Activated T-helper 2 cell treated with anti-CD3 and anti-CD28 coated beads, Interferon-gamma antibody, Interleukin-2, Interleukin-4, amounts not matched to agents 10 μg/mL and 5 μg/mL and 100 μg/mL, durations not matched to agents 14 hours and 24 hours and 36 hours (primary cell): ENCODE measurements around the gene CCM2. TPM values are rescaled to one million over a fixed set of nuclear protein-coding genes. Genes with fewer than 3 reads are reported as not detected.

ENCODE experiments used
- DNase-seq: peaks from one replicate; pipeline ENCODE4 v3.0.0; 2021; ENCODE audit warnings: low spot score
- H3K27ac Mint-ChIP-seq: one replicate; pipeline ENCODE4 v1.8.0; 2021; ENCODE audit warnings: mixed read lengths
- H3K27me3 Mint-ChIP-seq: one replicate; pipeline ENCODE4 v1.8.0; 2021; ENCODE audit warnings: low read depth, mixed read lengths
- H3K36me3 Mint-ChIP-seq: one replicate; pipeline ENCODE4 v1.8.0; 2021; ENCODE audit warnings: low read depth, mixed read lengths
- H3K4me1 Mint-ChIP-seq: one replicate; pipeline ENCODE4 v1.8.0; 2021; ENCODE audit warnings: low read depth, mixed read lengths
- H3K4me3 Mint-ChIP-seq: one replicate; pipeline ENCODE4 v1.8.0; 2021; ENCODE audit warnings: low read depth, mild to moderate bottlenecking, moderate library complexity, mixed read lengths
- H3K9me3 Mint-ChIP-seq: one replicate; pipeline ENCODE4 v1.8.0; 2021; ENCODE audit warnings: mixed read lengths
- intact Hi-C: fragments of 100-400 bp; cut with micrococcal nuclease; formaldehyde crosslinking; loops from one replicate; pipeline ENCODE4 v1.15.1; 2023
- total RNA-seq: library from RNA; stranded (reverse); gene quantifications from 2 replicates; pipeline ENCODE4 v1.2.3, GENCODE V29; 2022

The CCM2 gene
- total RNA-seq, 1 donor from 2014 or later: 61.3 TPM

DNA sequence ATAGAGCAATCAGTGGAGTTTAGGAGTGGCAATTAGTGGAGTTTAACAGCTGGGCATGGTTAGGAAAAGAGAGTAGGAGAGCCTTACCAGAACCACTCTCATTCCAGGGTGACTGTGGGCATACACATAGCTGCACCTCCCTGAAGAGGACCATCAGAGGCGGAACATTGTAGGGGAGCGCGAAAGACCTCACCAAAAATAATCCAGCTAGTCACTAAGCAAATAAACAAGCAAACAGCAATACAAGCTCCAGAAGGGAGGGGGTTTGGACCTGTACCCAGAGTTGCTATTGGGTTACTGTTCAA lies 92.9 kb downstream of the CCM2 start:
- intact Hi-C loops: no loop called here
- peaks cover 3% of the 10 kb centered on the region for H3K36me3 Mint-ChIP-seq
- peaks cover 4% of the 10 kb centered on the region for H3K9me3 Mint-ChIP-seq
- no peak overlapping the region for H3K27ac Mint-ChIP-seq
- no peak for DNase-seq
- H3K27me3 Mint-ChIP-seq: peaks cover 24% of the 10 kb centered on the region
- peaks cover 9% of the 10 kb centered on the region for H3K4me1 Mint-ChIP-seq
- H3K4me3 Mint-ChIP-seq: no peak overlapping the region

DNA sequence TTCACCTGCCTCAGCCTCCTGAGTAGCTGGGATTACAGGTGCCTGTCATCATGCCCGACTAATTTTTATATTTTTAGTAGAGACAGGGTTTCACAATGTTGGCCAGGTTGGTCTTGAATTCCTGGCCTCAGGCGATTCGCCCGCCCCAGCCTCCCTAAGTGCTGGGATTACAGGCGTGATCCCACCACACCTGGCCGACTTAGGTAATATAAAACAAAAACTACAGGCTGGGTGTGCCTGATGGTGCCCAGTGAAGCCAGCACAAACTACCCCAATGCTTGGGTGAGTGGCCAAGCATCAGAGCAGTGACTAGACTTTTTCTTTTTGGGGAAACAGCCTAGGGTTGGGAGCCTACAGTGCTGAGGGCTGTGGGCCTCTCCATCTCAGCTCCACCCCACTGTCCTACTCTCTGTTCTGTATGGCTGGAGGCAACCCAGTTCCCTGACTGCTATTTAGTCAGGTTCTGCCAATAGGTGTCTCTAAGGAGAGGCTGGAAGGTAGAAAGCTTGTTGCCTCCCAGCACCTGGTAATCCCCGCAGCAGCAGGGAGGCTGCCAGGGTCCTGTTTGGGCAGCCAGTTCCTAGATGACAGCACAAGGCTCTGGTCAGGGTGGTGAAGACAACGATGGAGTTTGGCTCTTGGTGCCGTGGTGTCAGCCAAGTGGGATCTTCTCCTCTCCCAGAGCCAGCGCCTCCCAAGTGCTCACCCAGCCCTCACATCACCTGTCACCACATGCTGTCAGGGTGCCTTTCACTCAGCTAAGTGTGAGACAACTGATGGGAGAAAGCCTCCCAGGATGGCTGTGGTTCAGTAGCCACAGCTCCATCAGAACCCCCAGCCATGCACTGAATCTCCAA lies 99.2 kb downstream of the CCM2 start:
- no peak for DNase-seq
- intact Hi-C loops: no loop called here
- no peak overlapping the region for H3K27ac Mint-ChIP-seq
- no peaks in the 10 kb centered on the region for H3K4me1 Mint-ChIP-seq
- H3K9me3 Mint-ChIP-seq: no peaks in the 10 kb centered on the region
- no peak overlapping the region for H3K4me3 Mint-ChIP-seq
- no peaks in the 10 kb centered on the region for H3K27me3 Mint-ChIP-seq
- H3K36me3 Mint-ChIP-seq: peaks cover 34% of the 10 kb centered on the region

DNA sequence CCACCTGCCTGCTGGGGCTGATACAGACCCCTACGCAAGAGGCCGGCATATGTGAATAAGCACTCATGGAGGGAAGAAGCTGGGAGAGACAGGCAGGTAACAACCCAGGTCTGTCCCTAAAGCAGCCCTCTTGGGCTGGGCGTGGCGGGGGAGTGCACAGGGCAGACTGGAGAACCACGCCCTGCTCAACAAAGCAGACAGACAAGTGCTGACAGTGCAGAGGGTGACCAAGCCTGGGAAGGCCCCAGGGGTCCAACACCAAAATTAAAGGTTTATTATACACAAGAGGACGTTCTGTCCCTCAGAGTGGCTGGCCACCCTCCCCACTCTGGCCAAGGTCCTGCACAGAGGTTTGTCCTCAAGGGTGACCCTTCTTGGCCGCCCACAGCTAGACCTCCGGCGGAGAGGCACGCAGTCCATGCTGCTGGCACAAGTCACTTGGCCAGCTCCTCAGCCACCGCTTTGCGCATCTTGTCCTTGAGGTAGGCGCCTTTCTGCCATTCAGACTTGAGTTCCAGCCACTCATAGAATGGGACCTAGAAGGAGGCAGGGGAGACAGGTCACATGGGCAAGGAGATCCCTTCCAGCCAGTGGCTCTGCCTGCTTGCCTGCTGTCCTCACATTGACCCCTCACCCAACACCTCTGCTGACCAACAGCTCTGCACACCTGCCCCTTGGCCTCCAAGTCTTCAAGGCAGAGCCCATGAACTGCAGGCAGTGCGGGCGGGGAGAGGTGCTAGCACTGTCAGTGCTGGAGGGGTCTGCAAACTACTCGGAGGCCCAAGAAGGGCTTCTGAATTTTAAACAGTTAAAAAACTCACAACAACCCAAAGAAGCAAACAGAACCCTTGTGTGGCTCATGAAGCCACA lies 100.1 kb downstream of the CCM2 start:
- H3K4me3 Mint-ChIP-seq: no peak overlapping the region
- DNase-seq: no peak
- intact Hi-C loops: no loop called here
- H3K9me3 Mint-ChIP-seq: no peaks in the 10 kb centered on the region
- H3K27ac Mint-ChIP-seq: no peak overlapping the region
- H3K4me1 Mint-ChIP-seq: no peaks in the 10 kb centered on the region
- H3K36me3 Mint-ChIP-seq: peaks cover 41% of the 10 kb centered on the region
- H3K27me3 Mint-ChIP-seq: no peaks in the 10 kb centered on the region

DNA sequence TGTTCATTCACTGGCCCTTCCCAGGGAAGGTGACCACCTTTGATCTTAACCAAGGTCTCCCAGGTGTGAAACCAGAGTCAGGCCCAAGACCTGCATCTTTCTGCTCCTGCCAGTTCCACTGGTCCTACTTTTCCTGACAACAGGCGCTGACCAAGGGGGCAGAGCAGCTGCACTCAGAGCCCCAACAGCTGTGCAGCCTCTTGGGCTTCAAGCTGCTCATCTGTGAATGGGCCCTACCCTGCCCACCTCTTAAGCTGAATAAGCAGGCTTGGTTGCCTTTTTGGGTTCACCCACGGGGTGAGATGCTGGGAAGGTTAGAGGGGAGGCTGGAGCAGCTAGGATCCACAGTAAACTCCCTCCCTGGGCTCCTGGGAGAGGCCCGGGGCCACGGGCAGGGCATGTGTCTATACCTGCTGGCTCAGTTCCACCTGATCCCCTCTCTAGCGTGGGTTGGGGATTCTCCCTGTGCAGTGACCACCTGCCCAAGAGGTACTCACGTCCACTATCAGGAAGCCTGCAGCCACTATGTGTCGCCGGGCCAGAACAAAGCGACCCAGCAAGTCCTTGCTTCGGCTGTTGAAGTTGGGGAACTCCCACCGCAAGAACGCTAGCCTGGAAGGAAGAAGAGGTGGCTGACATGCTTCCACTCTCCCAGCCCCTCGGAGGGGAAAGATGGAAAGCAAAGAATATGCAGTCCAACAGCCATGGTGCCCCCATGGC lies 100.9 kb downstream of the CCM2 start:
- DNase-seq: no peak
- Mint-ChIP-seq H3K9me3 (no peaks in the 10 kb centered on the region), H3K27me3 (no peaks in the 10 kb centered on the region), H3K36me3 (peaks cover 48% of the 10 kb centered on the region), H3K27ac (no peak overlapping the region), H3K4me3 (no peak overlapping the region), H3K4me1 (no peaks in the 10 kb centered on the region)
- intact Hi-C loops: no loop called here

DNA sequence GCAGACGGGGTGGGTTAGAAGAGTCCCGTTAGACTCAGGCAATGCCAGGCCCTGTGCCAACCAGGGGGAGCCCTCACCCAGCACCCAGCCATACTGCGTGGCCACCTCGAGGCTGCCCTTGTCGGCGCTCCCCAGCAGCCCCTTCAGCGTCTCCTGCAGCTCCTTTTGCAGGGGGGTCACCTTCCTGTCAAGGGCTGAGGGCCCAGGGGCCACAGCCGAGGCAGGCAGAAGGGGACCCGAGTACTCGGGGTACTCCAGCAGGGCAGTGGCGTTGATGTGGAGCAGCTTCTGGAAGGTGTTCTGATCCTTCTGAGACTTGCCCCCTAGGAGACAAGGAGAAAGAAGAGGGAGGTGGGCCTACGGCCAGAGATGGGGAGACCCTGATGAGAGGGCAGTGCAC lies 101.7 kb downstream of the CCM2 start:
- H3K9me3 Mint-ChIP-seq: no peaks in the 10 kb centered on the region
- H3K4me3 Mint-ChIP-seq: no peak overlapping the region
- no peak for DNase-seq
- no peaks in the 10 kb centered on the region for H3K4me1 Mint-ChIP-seq
- intact Hi-C loops: no loop called here
- no peaks in the 10 kb centered on the region for H3K27me3 Mint-ChIP-seq
- no peak overlapping the region for H3K27ac Mint-ChIP-seq
- H3K36me3 Mint-ChIP-seq: peaks cover 54% of the 10 kb centered on the region

DNA sequence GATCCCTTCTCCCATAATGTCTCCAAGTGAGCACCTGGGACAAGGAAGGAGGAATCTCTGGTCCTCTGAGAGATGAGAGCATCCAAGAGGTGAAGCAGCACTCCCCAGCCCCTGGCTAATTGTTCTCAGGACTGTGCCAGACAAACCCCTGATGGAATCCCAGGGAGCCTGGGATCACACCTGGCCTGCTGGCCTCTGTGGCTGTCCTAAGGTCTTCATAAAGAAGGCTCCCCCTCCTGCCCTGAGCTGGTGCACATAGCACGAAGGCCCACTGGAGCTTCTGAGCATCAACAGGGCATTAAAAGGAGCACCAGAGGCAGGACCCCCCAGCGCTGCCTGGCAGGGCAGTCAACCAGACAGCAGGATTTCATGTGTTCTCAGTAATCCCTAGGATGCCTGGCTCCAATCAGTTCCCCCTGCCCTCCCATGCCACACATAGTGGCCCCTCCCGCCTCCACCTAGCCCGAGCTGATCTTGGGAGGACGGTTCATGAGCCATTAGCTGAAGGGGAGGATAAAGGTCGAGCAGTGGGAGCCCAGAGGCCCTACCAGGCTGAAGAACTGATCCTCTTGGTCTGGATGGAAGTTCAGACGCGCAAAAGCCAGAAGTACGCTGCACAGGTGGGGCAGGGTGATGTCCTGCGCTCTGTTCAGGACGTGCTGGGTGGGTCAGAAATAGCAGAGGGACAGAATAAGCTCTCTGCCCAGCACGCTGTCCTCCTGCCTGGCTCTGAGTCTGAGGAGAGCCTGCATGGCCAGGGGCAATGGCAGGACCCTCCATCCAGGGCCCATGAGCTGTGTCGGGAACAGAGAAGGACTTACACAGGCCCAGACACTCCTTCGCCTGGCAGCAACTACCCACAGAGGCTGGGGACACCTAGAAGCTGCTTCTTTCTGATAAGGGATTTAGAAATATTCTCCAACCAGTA lies 103.0 kb downstream of the CCM2 start:
- no peak for DNase-seq
- peaks cover 10% of the 10 kb centered on the region for H3K4me1 Mint-ChIP-seq
- H3K4me3 Mint-ChIP-seq: no peak overlapping the region
- no peaks in the 10 kb centered on the region for H3K27me3 Mint-ChIP-seq
- H3K27ac Mint-ChIP-seq: no peak overlapping the region
- H3K9me3 Mint-ChIP-seq: no peaks in the 10 kb centered on the region
- H3K36me3 Mint-ChIP-seq: peaks cover 65% of the 10 kb centered on the region
- intact Hi-C loops: no loop called here

DNA sequence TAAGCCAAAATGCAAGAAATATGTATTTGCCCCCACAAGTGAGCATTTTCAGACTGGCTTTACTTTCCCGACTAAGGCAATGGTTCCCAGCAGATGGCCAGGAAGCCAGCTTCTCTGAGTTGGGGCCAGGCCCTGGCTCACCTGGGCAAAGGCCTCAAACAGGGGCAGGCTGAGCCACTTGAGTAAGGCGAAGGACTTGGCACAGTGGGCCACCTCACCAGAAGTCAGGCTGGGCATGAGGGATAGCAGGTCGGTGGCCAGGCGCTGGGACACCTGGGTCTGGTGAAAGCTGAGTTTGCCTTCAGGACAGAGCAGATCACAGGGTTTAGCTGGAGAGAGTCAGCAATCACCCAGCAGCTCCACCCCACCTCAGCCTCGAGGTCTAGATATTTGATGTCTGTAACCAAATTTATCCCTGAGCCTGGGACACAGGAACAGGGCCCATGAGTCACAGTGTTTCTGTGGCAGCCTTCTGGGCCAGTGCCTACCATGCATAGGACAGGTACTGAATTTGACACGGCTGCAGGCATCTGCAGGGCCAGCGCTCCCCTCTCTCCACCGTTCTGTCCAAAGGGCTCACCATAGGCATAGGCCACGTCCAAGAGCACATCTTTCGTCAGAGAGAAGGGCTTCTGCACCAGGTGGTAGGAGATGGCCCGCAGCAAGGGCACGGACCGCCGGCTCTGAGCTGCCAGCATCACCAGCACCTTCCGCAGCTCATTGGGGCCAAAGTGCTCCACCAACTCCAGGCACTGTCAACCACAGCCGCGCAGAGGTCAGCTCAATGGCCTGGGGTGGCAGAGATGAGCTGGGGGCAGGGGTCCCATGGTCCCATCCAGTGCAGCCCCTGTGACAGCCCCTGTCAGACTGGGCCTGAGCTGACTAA lies 104.2 kb downstream of the CCM2 start:
- peaks cover 17% of the 10 kb centered on the region for H3K4me1 Mint-ChIP-seq
- intact Hi-C loops: no loop called here
- no peaks in the 10 kb centered on the region for H3K27me3 Mint-ChIP-seq
- peaks cover 75% of the 10 kb centered on the region for H3K36me3 Mint-ChIP-seq
- H3K27ac Mint-ChIP-seq: no peak overlapping the region
- no peak overlapping the region for H3K4me3 Mint-ChIP-seq
- H3K9me3 Mint-ChIP-seq: no peaks in the 10 kb centered on the region
- DNase-seq: no peak

DNA sequence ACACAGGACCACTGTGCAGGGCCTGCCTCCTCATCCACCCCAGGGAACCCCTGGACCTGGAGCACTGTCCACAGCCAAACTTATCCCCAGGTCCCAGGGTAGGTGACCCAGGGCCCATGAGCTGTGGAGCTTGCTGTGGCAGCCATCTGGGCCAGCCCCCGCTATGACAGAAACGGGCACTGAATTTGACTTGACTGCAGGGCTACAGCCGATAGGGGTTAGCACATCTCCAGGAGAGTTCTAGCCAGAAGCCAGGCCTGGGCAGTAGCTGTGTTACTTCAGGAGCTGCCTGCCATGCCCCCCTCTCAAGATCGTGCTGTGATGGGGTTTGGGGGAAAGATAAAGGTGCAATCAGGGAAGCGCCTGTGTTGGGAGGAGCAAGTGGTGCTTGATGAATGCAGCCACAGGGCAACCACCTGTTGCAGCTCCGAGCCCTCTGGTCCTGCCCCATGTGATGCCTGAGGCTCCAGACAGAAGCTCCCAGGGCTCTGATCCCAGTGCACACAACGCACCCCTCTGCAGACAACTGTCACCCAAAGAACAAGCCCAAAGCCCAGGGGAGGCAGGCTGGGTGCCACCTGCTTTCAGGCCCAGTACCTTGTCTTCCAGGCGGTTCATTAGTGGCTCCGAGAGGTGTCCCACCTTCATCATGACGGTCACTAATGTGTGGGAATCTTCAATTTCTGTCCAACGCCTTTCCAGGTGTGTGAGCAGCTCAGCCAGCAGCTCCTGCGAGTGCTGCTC lies 105.0 kb downstream of the CCM2 start:
- H3K4me3 Mint-ChIP-seq: no peak overlapping the region
- H3K27me3 Mint-ChIP-seq: no peaks in the 10 kb centered on the region
- H3K36me3 Mint-ChIP-seq: peaks cover 76% of the 10 kb centered on the region
- no peaks in the 10 kb centered on the region for H3K9me3 Mint-ChIP-seq
- intact Hi-C loops: no loop called here
- no peak for DNase-seq
- H3K4me1 Mint-ChIP-seq: peaks cover 18% of the 10 kb centered on the region
- H3K27ac Mint-ChIP-seq: no peak overlapping the region

DNA sequence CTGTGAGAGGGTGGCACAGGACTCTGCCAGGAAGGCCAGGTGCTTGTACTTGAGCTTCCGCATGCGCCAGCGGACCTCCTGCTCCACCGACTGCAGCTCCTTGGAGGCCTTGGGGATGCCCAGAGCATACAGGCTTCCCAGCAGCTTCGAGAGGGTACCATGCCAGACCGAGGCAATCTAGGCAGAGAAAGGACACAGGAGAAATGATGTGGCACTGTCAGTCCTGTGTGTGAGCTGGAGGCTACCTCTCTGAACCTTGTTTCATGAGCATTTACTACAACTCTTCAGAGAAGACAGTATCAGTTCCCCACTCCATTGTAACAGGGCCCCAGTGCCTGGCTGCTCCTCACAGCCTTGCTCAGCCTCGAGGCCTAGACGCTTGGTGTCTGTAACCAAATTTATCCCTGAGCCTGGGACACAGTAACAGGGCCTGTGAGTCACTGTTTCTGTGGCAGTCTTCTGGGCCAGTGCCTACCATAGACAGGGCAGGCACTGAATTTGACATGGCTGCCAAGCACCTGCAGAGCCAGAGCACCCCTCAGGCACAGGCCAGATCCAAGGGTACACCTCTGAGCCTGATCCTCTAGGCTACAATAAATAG lies 105.7 kb downstream of the CCM2 start:
- no peaks in the 10 kb centered on the region for H3K27me3 Mint-ChIP-seq
- intact Hi-C loops: no loop called here
- no peaks in the 10 kb centered on the region for H3K9me3 Mint-ChIP-seq
- H3K4me3 Mint-ChIP-seq: no peak overlapping the region
- DNase-seq: no peak
- peaks cover 77% of the 10 kb centered on the region for H3K36me3 Mint-ChIP-seq
- no peak overlapping the region for H3K27ac Mint-ChIP-seq
- peaks cover 22% of the 10 kb centered on the region for H3K4me1 Mint-ChIP-seq

DNA sequence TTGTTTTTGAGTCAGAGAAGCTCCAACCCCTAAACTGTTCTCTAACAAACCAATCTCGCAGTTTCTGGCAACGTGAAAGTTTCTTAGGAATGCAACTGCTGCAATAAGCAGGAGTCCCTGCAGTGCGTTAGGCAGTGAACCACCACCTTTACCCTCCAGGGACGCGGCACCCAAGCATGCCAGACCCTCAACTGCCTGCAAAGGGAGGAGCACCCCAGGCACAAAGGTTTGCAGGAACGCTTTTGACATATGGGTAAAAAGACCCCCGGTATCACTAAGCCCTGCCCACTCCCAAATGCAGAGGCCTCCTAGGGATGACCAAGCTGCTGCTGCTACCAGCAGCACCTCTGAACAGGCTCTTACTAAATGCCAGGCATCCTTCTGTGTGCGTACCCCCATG lies 106.8 kb downstream of the CCM2 start:
- Mint-ChIP-seq H3K4me1 (peaks cover 23% of the 10 kb centered on the region), H3K36me3 (peaks cover 80% of the 10 kb centered on the region), H3K9me3 (no peaks in the 10 kb centered on the region), H3K27ac (no peak overlapping the region), H3K27me3 (no peaks in the 10 kb centered on the region), H3K4me3 (no peak overlapping the region)
- DNase-seq: no peak
- intact Hi-C loops: no loop called here

DNA sequence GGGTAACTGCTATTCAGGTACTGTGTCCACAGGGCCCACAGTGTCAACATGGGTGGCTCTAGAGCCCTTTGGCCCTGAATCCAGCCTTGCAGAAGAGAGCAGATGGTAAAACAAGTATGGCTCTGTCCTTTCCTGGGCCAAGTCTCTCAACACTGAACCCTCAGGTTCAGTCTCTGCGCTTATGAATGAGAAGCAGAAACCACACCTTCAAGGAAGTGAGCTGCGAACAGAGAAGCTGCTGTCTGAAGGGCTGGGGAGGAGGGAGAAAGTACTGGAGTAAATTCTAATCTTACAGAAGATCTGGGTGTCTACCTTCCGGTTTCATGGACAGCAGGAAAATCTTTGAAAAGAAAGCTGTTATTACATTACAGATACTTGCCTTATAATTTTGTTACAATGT lies 107.4 kb downstream of the CCM2 start:
- H3K9me3 Mint-ChIP-seq: no peaks in the 10 kb centered on the region
- peaks cover 27% of the 10 kb centered on the region for H3K4me1 Mint-ChIP-seq
- H3K27me3 Mint-ChIP-seq: no peaks in the 10 kb centered on the region
- intact Hi-C loops: no loop called here
- no peak overlapping the region for H3K27ac Mint-ChIP-seq
- H3K4me3 Mint-ChIP-seq: no peak overlapping the region
- H3K36me3 Mint-ChIP-seq: peaks cover 75% of the 10 kb centered on the region
- DNase-seq: no peak
